ENCODE data around the gene ARHGEF28.
A peak's percentile ranks its signal among the peaks of the same experiment; 100 is the strongest.

Gene ARHGEF28

DNA sequence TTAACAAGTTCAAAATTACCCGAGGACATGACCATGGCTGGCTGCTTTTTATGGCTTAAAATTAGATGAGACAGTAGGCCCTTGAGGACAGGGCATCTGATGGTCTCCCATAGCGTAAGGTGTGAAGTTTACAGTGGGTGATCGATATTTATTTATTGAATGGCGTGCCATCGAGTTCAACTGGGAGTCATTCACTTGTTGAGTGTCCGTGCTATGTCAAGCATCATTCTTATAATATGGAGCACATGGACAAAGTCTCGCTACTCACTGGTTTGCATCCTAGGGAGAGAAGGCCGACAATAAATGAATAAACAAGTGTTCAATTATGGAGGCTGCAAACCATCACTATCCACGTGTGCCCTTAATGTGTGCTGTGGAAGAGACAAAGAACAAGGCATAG, 277.2 kb downstream of the ARHGEF28 start:
- DNase-seq = no peak
- intact Hi-C loops (cut with DNase I) = no loop called here

DNA sequence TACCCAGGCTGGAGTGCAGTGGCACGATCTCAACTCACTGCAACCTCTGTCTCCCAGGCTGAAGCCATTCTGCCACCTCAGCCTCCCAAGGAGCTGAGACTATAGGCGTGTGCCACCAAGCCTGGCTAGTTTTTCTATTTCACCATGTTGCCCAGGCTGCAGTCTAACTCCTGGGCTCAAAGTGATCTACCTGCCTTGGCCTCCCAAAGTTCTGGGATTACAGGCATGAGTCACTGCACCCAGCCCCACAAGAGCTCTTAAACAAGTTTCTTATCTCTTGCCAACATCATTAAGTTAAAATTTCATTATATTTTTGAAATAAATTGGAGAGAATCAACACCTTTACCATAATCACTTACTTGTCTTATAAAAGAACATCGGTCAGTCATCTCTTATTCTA, 280.3 kb downstream of the ARHGEF28 start:
- DNase-seq = no peak
- intact Hi-C loops (cut with DNase I) = no loop called here

DNA sequence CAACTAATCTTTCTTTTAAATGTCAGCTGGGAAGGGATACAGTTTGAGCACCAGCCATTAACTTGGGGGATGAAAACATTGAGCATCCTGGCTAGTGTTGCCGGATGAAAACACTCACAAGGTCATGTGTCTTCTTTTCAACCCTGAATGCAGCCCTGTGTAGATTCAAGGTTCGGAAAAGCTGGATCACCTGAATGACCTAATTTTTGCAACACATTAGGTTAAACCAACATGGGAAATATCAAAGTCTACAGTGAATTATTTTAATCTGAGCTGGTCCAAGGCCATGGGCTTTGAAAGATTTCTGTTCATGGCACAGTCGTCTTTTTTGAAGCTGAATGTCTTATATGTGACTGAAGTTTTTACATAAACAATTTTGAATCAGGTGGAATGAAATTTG, 281.2 kb downstream of the ARHGEF28 start:
- intact Hi-C loops (cut with DNase I) = no loop called here
- DNase-seq = no peak

DNA sequence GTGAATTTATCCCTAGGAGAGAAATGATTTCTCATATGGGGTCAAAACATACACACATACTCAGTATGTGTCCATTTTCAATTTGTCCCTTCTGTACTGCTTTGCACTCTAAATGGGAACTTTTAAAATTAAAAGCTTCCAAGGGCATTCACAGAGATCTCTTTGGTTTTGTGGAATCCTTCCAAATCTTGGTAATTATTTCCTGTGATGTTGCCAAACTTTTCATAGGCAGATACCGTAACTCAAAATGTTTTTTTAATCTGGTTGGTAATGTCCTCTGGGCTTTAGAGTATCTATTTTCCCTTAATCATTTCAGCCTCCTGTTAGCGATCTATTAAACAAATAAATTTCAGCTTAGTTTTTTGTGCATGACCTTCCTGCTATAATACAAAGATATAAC, 282.4 kb downstream of the ARHGEF28 start:
- intact Hi-C loops (cut with DNase I) = no loop called here
- DNase-seq = no peak

DNA sequence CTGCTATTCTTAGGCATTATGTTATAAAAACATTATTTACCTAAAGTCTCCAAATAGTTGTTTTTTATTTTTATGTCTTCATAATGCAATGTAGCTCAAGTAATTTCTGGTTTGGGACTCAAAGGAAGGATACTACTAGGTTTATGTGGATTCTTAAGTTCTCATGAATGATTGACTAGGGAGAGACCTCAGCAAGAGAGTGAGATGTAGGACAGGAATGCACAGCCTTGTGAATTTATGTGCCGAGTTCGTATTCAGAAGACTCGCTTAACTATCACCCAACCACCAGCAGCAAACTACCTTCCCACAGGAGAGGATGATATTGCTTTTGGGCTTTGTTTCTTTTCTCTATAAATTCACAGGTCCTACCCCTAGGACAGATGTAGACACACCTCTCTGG, 282.9 kb downstream of the ARHGEF28 start:
- intact Hi-C loops (cut with DNase I) = no loop called here
- DNase-seq = no peak

DNA sequence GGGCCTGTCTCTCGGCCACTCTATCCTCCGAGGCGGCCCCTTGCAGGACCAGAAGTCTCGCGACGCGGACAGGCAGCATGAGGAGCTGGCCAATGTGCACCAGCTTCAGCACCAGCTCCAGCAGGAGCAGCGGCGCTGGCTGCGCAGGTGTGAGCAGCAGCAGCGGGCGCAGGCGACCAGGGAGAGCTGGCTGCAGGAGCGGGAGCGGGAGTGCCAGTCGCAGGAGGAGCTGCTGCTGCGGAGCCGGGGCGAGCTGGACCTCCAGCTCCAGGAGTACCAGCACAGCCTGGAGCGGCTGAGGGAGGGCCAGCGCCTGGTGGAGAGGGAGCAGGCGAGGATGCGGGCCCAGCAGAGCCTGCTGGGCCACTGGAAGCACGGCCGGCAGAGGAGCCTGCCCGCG, 283.5 kb downstream of the ARHGEF28 start:
- intact Hi-C loops (cut with DNase I) = no loop called here
- DNase-seq = no peak

DNA sequence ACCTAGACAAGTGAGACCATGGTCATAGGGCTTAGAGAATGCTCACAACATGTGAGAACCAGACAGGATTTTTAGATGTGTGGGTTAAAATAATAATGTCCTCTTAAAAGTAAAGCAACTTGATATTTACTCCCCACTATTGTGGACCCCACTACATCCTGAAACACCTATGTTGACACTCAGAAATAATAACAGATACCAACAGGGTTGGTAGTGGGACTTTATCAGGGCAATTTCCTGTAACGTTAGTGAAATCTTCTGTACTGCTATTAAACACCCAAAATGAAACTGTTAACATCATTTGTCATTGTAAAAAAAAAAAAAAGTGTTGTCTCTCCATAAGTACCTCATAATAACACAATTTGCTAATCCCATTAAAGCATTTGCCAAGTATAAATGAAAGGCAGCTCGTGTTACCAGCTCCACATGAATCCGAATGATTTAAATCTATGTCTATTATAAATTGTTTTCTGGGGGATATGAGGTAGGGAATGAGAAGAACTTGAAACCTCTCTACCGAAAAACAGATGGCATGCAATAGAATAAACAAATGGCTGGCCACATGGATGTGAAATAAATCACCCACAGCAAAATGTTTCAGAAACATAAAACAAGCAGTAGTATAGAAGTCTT, 285.9 kb downstream of the ARHGEF28 start:
- intact Hi-C loops (cut with DNase I) = no loop called here
- DNase-seq = no peak

DNA sequence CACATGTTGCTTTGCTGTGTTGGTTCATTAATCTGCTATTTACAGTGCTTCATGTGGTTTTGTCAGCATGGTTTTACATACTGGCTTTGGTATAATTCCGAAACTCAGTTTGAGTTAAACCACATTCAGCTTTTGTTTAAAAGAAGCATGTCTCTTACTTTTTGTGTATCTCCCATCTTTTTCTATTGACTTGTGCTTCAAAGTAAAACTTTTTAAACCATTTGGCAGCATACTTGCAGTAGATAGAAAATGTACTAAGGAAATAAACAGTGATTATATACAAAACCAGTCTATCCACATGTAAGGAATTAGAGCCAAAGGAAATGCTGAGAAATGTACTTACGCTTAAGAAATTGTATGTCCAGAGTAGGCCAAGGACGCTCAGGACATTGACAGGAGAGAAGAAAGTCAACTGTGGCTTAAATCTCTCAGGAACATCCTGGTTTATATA, 286.9 kb downstream of the ARHGEF28 start:
- no peak for DNase-seq
- intact Hi-C loops (cut with DNase I) = no loop called here

DNA sequence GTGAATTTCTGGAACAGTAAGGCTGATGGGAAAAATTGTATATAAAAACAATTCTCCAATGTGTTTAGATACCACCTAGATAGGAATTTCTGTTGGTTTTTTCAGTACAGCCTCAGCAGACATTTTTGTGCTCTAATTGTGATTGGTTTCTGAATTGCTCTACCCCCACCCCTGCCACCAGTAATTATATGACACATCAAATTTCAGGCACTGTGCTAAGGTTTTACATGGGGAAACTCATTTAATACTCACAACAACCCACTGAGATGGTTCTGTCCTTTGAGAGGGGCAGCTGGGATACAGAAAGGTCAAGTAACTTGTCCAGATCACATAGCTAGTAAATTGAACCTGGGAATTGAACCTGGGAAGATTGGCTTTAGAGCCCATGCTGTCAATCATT, 288.0 kb downstream of the ARHGEF28 start:
- intact Hi-C loops (cut with DNase I) = no loop called here
- no peak for DNase-seq

DNA sequence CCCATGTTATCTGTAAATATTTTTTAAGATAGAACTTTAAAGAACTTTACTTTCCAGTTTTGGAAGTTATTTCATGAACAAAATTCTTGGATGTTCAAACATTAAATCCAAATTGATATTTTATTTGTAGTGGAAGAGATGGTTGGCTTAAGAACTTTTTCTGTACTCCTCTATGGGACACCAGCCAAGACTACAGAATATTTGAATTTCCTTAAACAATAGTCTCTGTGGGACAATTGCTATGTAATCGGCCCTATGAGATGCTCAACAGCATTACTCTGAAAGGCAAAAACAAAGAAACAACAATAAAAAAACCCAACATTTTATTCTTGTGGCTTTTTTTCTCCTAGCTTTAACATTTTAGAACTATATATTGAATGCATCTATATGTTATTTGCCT, 289.3 kb downstream of the ARHGEF28 start:
- intact Hi-C loops (cut with DNase I) = no loop called here

DNA sequence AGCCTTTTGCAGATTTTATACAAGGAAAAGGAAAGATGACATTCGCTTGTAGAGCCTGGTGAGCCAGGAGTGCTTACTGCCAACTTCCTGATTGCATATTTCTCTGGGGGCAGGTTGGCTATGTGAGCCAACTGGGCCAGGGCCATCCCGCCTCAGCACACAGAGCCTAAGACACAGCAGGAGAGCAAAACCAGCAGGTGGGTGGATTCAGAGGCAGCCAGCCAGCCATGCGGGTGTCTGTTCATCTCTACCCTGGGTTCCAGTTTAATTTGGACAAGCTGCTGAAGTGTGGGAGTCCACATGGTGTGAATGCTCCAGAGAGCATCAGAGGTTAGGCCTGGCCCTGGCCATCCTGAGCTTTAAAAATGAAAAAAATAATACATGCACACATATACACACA, 291.4 kb downstream of the ARHGEF28 start:
- DNase-seq = peak in 1 of 42 donors; percentile 11
- intact Hi-C loops (cut with DNase I) = no loop called here

More for the DNA sequence above, 289.3 kb downstream of the ARHGEF28 start:
- DNase-seq = no peak

DNA sequence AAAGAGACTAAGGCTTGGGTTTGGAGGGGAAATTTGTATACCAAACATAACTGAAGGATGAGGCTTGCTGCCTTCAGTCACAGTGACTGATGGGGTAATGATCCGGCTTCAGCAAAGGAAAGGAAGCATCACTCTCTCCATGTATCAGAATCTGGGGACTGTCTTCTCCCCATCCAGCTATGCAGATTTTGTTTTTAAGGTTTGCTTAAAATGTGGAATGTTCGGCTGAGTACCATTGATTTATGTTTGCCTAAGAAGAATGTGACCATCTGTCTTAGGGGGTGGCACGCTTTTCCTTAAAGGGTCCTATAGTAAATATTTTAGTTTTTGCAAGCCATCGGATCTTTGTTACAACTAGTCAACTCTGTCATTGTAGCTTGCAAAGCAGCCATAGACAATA, 291.9 kb downstream of the ARHGEF28 start:
- intact Hi-C loops (cut with DNase I) = no loop called here
- no peak for DNase-seq

DNA sequence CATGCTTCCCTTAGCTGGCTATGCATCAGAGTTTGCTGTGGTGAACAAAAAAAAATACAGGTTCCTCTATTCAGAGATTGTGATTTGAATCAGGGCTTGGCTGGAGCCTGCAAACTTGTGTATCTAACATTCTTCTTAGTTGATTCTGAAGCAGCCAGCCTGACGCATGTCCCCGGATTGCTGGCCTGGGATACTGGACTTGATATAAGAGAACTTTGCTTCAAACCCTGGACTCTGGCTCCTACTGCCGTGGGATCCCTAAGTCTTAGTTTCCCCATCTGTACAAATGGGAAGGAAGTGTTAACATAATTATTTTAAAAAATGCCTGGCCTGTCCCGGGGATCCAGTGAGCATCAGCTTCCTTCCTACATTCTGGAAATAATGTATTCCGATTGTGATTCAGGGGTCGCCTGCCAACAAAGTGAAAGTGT, 292.8 kb downstream of the ARHGEF28 start:
- DNase-seq = peak in 1 of 42 donors; percentile 10
- intact Hi-C loops (cut with DNase I) = no loop called here

DNA sequence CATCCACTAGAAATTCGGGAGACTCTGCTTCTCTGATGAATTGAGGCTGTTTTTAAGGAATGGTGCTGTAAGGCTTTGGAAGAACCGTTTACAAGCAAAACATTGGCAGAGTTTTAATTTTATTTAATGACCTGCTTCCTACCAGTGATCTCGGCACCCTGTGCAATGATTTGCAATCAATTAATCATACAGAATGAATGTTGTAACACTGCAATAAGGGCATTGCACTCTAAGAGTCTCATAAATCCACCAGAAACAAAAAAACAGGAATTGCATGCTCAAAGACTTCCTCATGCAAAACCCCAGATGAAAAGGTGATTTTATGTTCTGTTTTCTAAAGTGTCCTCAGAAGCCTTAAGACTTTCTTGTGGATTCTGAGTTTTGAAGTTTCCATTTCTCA, 295.7 kb downstream of the ARHGEF28 start:
- no peak for DNase-seq

DNA sequence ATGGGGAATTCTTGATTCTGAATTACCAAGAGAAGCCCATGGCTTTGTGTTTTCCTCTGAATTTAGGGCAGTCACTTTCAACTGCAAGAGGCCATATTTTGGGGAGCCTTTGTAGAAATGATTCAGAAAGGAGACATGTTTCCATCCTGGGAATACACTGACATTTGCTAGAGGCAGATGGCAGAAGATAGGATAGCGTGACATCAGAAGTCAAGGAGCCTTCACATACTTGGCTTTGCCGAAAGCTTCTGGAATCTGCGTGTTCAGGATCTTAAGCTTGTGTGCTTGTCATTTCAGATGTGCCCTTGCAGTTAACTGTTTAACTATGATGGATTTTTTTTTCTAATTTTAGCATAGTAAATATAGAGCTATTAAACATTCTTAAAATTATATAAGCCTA, 296.2 kb downstream of the ARHGEF28 start:
- intact Hi-C loops (cut with DNase I) = no loop called here
- DNase-seq = no peak

More for the DNA sequence above, 295.7 kb downstream of the ARHGEF28 start:
- intact Hi-C loops (cut with DNase I) = no loop called here

DNA sequence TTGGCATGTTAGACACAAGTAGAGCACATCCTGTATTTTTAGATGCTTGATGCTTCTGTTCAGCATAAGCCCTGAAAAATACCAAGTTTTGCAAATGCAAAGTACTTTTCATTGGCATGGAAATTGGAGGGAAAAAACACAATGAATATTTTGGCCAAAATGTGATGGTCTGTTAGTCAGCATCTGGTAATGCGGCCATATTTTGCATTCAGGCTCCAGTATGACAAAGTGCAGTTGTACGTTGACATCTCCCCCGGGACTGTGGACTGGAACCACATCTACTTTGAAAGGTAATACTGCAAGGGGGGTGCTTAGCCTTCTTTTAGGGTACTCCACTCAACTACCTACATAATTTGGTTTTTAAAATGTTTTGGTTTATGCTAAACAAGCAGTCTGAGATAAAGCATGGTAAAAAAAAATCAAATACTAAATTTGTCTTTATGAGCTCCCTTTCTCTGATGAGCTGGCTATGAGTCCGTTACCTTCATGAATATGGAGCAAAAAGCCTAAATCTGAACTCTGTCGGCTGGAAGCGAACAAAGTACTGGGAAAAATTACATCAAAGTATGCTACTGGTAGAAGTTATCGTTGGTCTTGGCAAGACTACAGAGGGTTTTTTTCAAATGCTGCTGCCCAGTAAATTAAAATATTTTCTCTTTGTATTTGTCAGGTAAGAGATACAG, 297.0 kb downstream of the ARHGEF28 start:
- intact Hi-C loops (cut with DNase I) = no loop called here
- no peak for DNase-seq

DNA sequence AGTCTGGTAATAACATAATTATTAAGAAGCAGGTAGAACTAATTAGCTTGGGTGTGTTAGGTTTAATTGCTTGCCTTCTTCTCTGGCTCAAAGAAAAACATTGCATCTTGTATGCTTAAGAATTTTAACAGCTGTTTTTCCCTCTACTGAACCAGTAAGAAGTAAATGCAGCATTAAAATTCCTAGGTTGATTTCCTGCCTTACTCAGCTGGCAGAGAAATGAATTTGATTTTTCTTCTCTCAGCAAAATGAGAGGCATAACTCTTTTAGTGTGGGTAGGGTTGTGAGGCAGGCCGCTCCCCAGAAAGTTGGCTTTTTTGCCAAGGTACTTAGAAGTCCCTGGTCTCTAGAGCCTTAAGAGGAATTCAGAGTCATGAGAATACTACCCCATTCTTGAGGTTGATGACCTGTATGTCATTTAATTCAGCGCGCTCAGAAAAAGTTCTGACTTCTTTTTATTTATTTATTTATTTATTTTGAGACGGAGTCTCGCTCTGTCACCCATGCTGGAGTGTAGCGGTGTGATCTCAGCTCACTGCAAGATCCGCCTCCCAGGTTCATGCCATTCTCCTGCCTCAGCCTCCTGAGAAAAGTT, 302.6 kb downstream of the ARHGEF28 start:
- DNase-seq = no peak
- intact Hi-C loops (cut with DNase I) = no loop called here

DNA sequence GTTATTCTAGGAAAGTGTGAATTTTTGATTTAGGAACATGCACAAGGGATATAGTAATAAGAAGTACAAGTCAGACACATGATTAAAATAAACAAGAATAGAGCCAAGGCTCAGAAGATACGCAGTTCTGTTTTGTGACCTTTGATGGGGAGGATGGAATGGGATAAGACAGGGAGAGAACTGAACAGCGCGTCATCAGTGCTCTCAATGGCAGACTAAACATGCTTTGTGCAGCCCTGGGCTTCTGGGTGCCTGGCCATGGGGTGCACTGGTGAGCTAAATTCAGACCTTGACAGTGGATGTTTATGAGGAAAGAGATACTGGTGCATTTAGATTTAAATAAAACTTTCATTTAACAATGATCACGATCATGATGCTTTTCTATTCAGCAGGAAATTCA, 309.7 kb downstream of the ARHGEF28 start:
- intact Hi-C loops (cut with DNase I) = no loop called here
- DNase-seq = no peak

DNA sequence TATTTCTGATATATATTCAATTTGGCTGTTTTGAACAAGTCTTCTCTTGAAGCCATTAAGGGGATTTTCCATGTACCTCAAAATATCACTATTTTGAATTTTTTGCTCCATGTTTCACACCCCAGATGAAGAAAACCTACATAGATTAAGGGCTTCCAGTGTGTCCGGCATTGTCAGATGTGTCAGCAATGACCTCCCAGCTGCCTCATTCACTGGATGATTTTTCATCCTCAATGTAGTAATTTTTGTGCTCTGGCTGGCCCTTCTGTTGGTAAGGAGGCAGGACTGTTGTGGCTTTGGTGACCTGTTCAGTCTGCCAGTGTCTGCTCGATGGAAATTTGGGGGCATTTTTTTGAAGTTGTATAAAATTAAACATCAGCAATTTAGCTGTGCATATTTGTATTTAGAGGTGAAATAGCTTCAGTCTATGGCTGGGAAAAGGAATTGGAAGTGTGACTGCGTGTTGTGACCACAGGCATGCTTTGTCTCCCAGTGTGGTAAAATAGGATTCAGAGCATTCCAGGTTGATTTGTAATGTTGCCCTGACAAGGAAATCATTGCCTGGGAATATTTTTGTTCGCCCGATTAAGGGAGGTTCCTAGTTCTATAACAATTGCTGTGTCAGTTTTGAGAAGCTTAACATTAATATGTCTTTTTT, 312.4 kb downstream of the ARHGEF28 start:
- no peak for DNase-seq
- intact Hi-C loops (cut with DNase I) = no loop called here

DNA sequence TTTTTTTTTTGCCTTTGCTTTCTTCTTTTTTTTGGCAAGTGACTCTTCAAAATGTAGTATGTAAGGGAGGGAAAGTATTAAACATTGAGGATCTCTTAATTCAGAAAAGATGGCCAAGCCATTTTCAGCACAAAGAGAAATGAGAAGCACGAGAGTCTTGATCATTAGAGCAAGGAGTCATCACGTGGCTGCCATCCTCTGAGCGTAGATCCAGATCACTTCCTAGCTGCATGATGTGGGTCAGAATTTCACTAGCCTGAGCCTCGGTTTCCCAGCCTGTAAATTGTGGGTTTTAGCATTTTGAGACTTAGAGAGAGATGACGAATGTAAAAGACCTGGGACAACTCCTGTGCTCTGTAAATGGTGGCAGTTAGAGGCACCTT, 312.9 kb downstream of the ARHGEF28 start:
- DNase-seq = no peak
- intact Hi-C loops (cut with DNase I) = no loop called here
